GM12873 (cell line): ENCODE data around the gene GMCL1.

Experiments used
- CTCF ChIP-seq: IDR thresholded peaks from 2 replicates; pipeline ENCODE4 v1.5.1; 2012; ENCODE audit warnings: low read depth, mild to moderate bottlenecking, moderate library complexity, low read length, control low read depth; ENCODE audit not compliant: insufficient read depth; ENCODE audit errors: missing control alignments

Gene GMCL1

GRCh38 chr2:69811591-69811990 is 17.9 kb upstream of the GMCL1 start:
- no peak for TF ChIP-seq CTCF

GRCh38 chr2:69815717-69816116 is 13.7 kb upstream of the GMCL1 start:
- no peak for TF ChIP-seq CTCF

GRCh38 chr2:69816923-69817542 is 12.4 kb upstream of the GMCL1 start:
- peak; percentile 78 for TF ChIP-seq CTCF

- TF ChIP-seq CTCF, result no peak
Measured at GRCh38 chr2:69817729-69818501, 11.5 kb upstream of the GMCL1 start.

GRCh38 chr2:69827796-69828540 is 1.5 kb upstream of the GMCL1 start:
- TF ChIP-seq CTCF, result no peak

- no peak for TF ChIP-seq CTCF
Measured at GRCh38 chr2:69828938-69829255, 563 bp upstream of the GMCL1 start.
